Activated CD8-positive, alpha-beta T cell treated with anti-CD3 and anti-CD28 coated beads, Interleukin-2, amount 10 ng/mL, durations not matched to agents 7 days and 5 days (primary cell): Measurements from ENCODE around the gene RAB3D. TPM values are rescaled to one million over a fixed set of nuclear protein-coding genes. Genes with fewer than 3 reads are reported as not detected.
"Not testable (repeated sequence)": the region's sequence is repeated elsewhere in the genome, so short reads cannot be mapped to it uniquely, and the experiment has no call there.

Experiments
- ATAC-seq: fragments of 150-1000 bp; cut with Tn5 transposase; one replicate; pipeline ENCODE4 v1.10.0; 2021; ENCODE audit warnings: moderate library complexity
- CTCF ChIA-PET: fragments of 350-600 bp; sonication (Branson Sonifier 250); formaldehyde crosslinking; loops from one replicate; lab custom pipeline; 2021; ENCODE audit warnings: antibody characterized with exemption; lab: Charles Lee
- POLR2A ChIA-PET: fragments of 350-600 bp; sonication (Branson Sonifier 250); formaldehyde crosslinking; loops from one replicate; lab custom pipeline; 2021; ENCODE audit warnings: antibody characterized with exemption; lab: Charles Lee
- DNase-seq: peaks from one replicate; pipeline ENCODE4 v3.0.0-alpha.2; 2020
- H3K27ac Mint-ChIP-seq: one replicate; pipeline ENCODE4 v1.8.0; 2021; ENCODE audit warnings: mild to moderate bottlenecking, mixed read lengths
- H3K27me3 Mint-ChIP-seq: one replicate; pipeline ENCODE4 v1.8.0; 2021; ENCODE audit warnings: low read depth, mixed read lengths
- H3K36me3 Mint-ChIP-seq: one replicate; pipeline ENCODE4 v1.8.0; 2021; ENCODE audit warnings: low read depth, mixed read lengths
- H3K4me1 Mint-ChIP-seq: one replicate; pipeline ENCODE4 v1.8.0; 2021; ENCODE audit warnings: low read depth, mixed read lengths
- H3K4me3 Mint-ChIP-seq: one replicate; pipeline ENCODE4 v1.8.0; 2021; ENCODE audit warnings: mild to moderate bottlenecking, mixed read lengths
- H3K9me3 Mint-ChIP-seq: one replicate; pipeline ENCODE4 v1.8.0; 2022; ENCODE audit warnings: mixed read lengths; ENCODE audit not compliant: insufficient read depth
- total RNA-seq, 2 experiments: library from RNA; stranded (reverse); gene quantifications; one replicate each; pipeline ENCODE4 v1.2.3, GENCODE V29; 2021

The RAB3D gene
- total RNA-seq, 2 experiments from 2014 or later: 7.6 to 7.9 TPM

- no peak for ATAC-seq
These were observed 18.0 kb downstream of the RAB3D start for GRCh38 chr19:11321191-11322126.

GRCh38 chr19:11320278-11320995 is 19.0 kb downstream of the RAB3D start:
- POLR2A ChIA-PET: interaction anchor here (0.7 kb wide), 1 partner anchor 22 kb away, joined by 3 read pairs; no protein-coding TSS in a partner anchor
- not testable (repeated sequence) for H3K27me3 Mint-ChIP-seq, ATAC-seq, H3K4me3 Mint-ChIP-seq, H3K9me3 Mint-ChIP-seq, H3K27ac Mint-ChIP-seq, DNase-seq
- Mint-ChIP-seq H3K4me1 (peaks cover 46% of the 10 kb centered on the region), H3K36me3 (peaks cover 14% of the 10 kb centered on the region)
- CTCF ChIA-PET: interaction anchor here (1.1 kb wide), 1 partner anchor 26 kb away, joined by 3 read pairs; no protein-coding TSS in a partner anchor

More at GRCh38 chr19:11321191-11322126, 18.0 kb downstream of the RAB3D start:
- peaks cover 14% of the 10 kb centered on the region for H3K36me3 Mint-ChIP-seq
- no peak overlapping the region for H3K27ac Mint-ChIP-seq
- no peaks in the 10 kb centered on the region for H3K9me3 Mint-ChIP-seq
- H3K4me1 Mint-ChIP-seq: peaks cover 46% of the 10 kb centered on the region
- peaks cover 4% of the 10 kb centered on the region for H3K27me3 Mint-ChIP-seq
- DNase-seq: no peak
- H3K4me3 Mint-ChIP-seq: no peak overlapping the region
- POLR2A ChIA-PET: no interaction called here
- CTCF ChIA-PET: interaction anchor here (0.7 to 4.1 kb wide), 5 partner anchors 26 to 64 kb away, joined by 3 to 19 read pairs (median 5); partner anchors contain the start of genes SWSAP1 and TSPAN16

GRCh38 chr19:11306337-11306736 is 33.1 kb downstream of the RAB3D start:
- DNase-seq: no peak
- Mint-ChIP-seq H3K27me3 (peaks cover 6% of the 10 kb centered on the region), H3K4me1 (no peaks in the 10 kb centered on the region), H3K9me3 (no peaks in the 10 kb centered on the region), H3K4me3 (no peak overlapping the region), H3K27ac (no peak overlapping the region), H3K36me3 (no peaks in the 10 kb centered on the region)
- ChIA-PET CTCF (no interaction called here), POLR2A (no interaction called here)
- ATAC-seq: no peak

- POLR2A ChIA-PET: no interaction called here
- CTCF ChIA-PET: no interaction called here
- ATAC-seq: no peak
- Mint-ChIP-seq H3K27ac (no peak overlapping the region), H3K36me3 (no peaks in the 10 kb centered on the region), H3K4me3 (no peak overlapping the region), H3K27me3 (peaks cover 13% of the 10 kb centered on the region), H3K9me3 (no peaks in the 10 kb centered on the region), H3K4me1 (no peaks in the 10 kb centered on the region)
- DNase-seq: no peak
These were observed 34.5 kb downstream of the RAB3D start for GRCh38 chr19:11304936-11305335.

DNA sequence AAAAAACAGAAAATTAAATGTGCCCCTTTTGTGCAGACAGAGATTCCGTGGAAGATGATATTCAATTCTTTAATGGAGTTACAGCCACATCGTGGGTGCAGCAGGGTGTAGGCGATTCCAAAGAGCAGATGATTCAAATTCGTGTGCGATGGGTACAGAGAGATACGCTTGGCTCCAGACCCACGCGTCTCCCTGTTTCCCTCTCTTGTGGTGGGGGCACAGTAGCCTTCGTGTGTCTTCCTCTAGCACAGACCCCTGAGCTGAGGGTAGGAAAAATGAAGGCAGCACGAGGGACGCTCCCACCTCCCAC is 38.7 kb downstream of the RAB3D start:
- no peaks in the 10 kb centered on the region for H3K9me3 Mint-ChIP-seq
- no peaks in the 10 kb centered on the region for H3K4me1 Mint-ChIP-seq
- ATAC-seq: no peak
- ChIA-PET POLR2A (no interaction called here), CTCF (interaction anchor here (0.9 to 1.6 kb wide), 2 partner anchors 80 kb away, joined by 5 read pairs; no protein-coding TSS in a partner anchor)
- H3K36me3 Mint-ChIP-seq: no peaks in the 10 kb centered on the region
- no peak overlapping the region for H3K27ac Mint-ChIP-seq
- no peak overlapping the region for H3K4me3 Mint-ChIP-seq
- no peak for DNase-seq
- H3K27me3 Mint-ChIP-seq: peaks cover 11% of the 10 kb centered on the region

DNA sequence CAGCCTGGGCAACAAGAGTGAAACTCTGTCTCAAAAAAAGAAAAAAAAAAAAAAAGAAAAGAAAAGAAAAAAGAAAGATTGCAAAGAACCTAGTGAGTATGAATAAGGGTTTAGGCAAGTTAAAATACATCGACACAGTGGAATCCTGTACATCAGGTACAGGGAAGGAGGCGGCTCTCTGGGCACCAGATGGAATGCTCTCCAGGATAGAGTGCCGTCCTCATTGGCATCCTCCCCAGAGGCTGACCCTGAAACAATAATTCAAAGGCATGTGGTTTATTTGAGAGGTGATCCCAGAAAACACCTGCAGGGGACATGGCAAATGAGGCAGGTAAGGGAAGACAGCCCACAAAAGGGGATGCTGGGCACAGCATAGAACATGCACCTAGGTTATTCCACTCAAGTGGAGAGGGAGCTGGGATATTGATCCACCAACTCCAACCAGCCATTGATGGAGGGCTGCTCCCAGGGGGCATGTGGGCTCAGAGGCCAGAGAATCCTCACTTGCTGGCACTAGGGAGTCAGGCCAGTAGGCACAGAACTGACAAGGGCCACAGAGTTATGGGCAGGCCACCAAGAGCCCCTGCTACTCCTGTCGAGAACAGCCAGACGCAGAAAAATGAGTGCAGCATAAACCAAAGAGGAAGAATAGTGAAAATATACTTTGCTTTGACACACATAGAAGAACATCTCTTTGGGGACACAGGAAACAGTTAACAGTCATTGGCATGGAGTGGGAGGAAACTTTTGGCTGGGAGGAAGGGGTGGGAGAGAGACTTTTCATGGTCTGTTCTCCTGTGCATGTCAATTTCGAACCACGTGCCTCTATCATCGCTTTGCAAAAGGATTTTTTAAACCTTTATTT is 39.3 kb downstream of the RAB3D start:
- CTCF ChIA-PET: interaction anchor here (1.6 kb wide), 1 partner anchor 81 kb away, joined by 5 read pairs; no protein-coding TSS in a partner anchor
- no peaks in the 10 kb centered on the region for H3K4me1 Mint-ChIP-seq
- H3K4me3 Mint-ChIP-seq: no peak overlapping the region
- no peak for ATAC-seq
- no peak overlapping the region for H3K27ac Mint-ChIP-seq
- POLR2A ChIA-PET: no interaction called here
- H3K36me3 Mint-ChIP-seq: no peaks in the 10 kb centered on the region
- peaks cover 13% of the 10 kb centered on the region for H3K27me3 Mint-ChIP-seq
- H3K9me3 Mint-ChIP-seq: no peaks in the 10 kb centered on the region
- DNase-seq: no peak

- Mint-ChIP-seq H3K4me3 (no peak overlapping the region), H3K27me3 (peaks cover 24% of the 10 kb centered on the region), H3K4me1 (peaks cover 10% of the 10 kb centered on the region), H3K27ac (no peak overlapping the region), H3K36me3 (no peaks in the 10 kb centered on the region), H3K9me3 (no peaks in the 10 kb centered on the region)
- ChIA-PET POLR2A (no interaction called here), CTCF (interaction anchor here (1.0 to 3.3 kb wide), 2 partner anchors 15 to 186 kb away, joined by 3 to 14 read pairs; no protein-coding TSS in a partner anchor)
- ATAC-seq: no peak
- no peak for DNase-seq
These were observed 43.2 kb downstream of the RAB3D start for GRCh38 chr19:11296264-11296663.

- ATAC-seq (no peak), DNase-seq (no peak)
- Mint-ChIP-seq H3K4me3 (no peak within 1 kb of the TSS), H3K27me3 (peaks cover 24% of the 10 kb centered on the region), H3K4me1 (peaks cover 10% of the 10 kb centered on the region), H3K27ac (no peak within 1 kb of the TSS), H3K36me3 (no peaks in the 10 kb centered on the region), H3K9me3 (no peaks in the 10 kb centered on the region)
- ChIA-PET POLR2A (no interaction called here), CTCF (interaction anchor here (1.0 to 3.3 kb wide), 3 partner anchors 16 to 187 kb away, joined by 3 to 14 read pairs (median 5); no protein-coding TSS in a partner anchor)
These were observed 43.7 kb downstream of the RAB3D start, which contains the start of gene TSPAN16 for GRCh38 chr19:11295665-11296245. Gene TSPAN16, plus strand, starts transcription at chr19:11296160. Its CDS starts 138 bp downstream, at chr19:11296298.

DNA sequence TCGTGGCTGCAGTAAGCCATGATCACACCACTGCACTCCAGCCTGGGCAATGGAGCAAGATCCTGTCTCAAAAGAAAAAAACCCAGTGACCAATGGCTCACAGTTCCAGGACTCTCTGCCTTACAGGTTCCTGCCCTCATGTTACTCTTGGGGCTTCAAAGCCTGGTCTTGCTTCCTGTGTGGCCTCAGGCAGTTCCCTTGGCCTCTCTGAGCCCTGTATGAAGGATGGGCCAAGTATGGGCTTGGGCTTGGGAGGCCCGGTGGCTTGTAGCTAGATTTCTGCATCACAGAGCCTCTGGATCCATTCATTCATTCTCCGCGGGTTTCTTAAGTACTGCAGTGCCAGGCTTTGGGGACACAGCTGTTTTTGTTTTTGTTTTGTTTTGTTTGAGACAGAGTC is 44.3 kb downstream of the RAB3D start:
- H3K27me3 Mint-ChIP-seq: peaks cover 19% of the 10 kb centered on the region

GRCh38 chr19:11293433-11294389 is 45.7 kb downstream of the RAB3D start:
- H3K4me1 Mint-ChIP-seq: peaks cover 10% of the 10 kb centered on the region
- peak; percentile 86 for DNase-seq
- peaks cover 23% of the 10 kb centered on the region for H3K27me3 Mint-ChIP-seq
- no peak overlapping the region for H3K27ac Mint-ChIP-seq
- peak; percentile 98 for ATAC-seq
- H3K4me3 Mint-ChIP-seq: peak overlapping the region; percentile 54
- no peaks in the 10 kb centered on the region for H3K9me3 Mint-ChIP-seq
- ChIA-PET POLR2A (no interaction called here), CTCF (interaction anchor here (0.6 to 3.3 kb wide), 16 partner anchors 9 to 189 kb away, joined by 3 to 14 read pairs (median 4); partner anchors contain the start of genes CCDC159, PRKCSH, SWSAP1 and TMEM205)
- no peaks in the 10 kb centered on the region for H3K36me3 Mint-ChIP-seq

More for the DNA sequence above, 44.3 kb downstream of the RAB3D start:
- ATAC-seq: no peak
- ChIA-PET CTCF (interaction anchor here (1.1 to 3.3 kb wide), 2 partner anchors 27 to 187 kb away, joined by 5 to 14 read pairs; no protein-coding TSS in a partner anchor), POLR2A (interaction anchor here (0.7 kb wide), 1 partner anchor 16 kb away, joined by 3 read pairs; no protein-coding TSS in a partner anchor)
- Mint-ChIP-seq H3K4me1 (peaks cover 10% of the 10 kb centered on the region), H3K4me3 (no peak overlapping the region), H3K27ac (no peak overlapping the region), H3K36me3 (no peaks in the 10 kb centered on the region), H3K9me3 (no peaks in the 10 kb centered on the region)
- DNase-seq: no peak
